Endodermal cell (in vitro differentiated cells): Measurements from ENCODE around the gene HPCAL1. TPM values are rescaled to one million over a fixed set of nuclear protein-coding genes. Genes with fewer than 3 reads are reported as not detected.

ENCODE experiments used
- DNase-seq: peaks from one replicate; pipeline ENCODE4 v3.0.0-alpha.2; 2017
- H3K27ac ChIP-seq: 2 replicates; pipeline ENCODE4 v1.5.1; 2013; ENCODE audit warnings: mild to moderate bottlenecking, low read depth, low read length, moderate library complexity
- H3K27me3 ChIP-seq: 2 replicates; pipeline ENCODE4 v1.6.1; 2013; ENCODE audit warnings: mild to moderate bottlenecking, low read length, moderate library complexity; ENCODE audit not compliant: insufficient read depth, control insufficient read depth, poor library complexity, severe bottlenecking
- H3K36me3 ChIP-seq: 2 replicates; pipeline ENCODE4 v1.7.0; 2013; ENCODE audit warnings: mild to moderate bottlenecking, low read length, moderate library complexity; ENCODE audit not compliant: control insufficient read depth, insufficient read depth
- H3K4me1 ChIP-seq: one replicate; pipeline ENCODE4 v1.7.0; 2013; ENCODE audit warnings: low read length; ENCODE audit not compliant: control insufficient read depth, insufficient read depth
- H3K4me3 ChIP-seq: 2 replicates; pipeline ENCODE4 v1.5.1; 2013; ENCODE audit warnings: mild to moderate bottlenecking, low read length, moderate library complexity
- H3K9ac ChIP-seq: 2 replicates; pipeline ENCODE4 v1.6.1; 2013; ENCODE audit warnings: mild to moderate bottlenecking, low read length, moderate library complexity; ENCODE audit not compliant: poor library complexity, severe bottlenecking; ENCODE audit errors: extremely low read depth
- H3K9me3 ChIP-seq: 2 replicates; pipeline ENCODE4 v1.6.1; 2013; ENCODE audit warnings: mild to moderate bottlenecking, low read length, moderate library complexity; ENCODE audit not compliant: control insufficient read depth
- H3K27ac Mint-ChIP-seq: 2 replicates; pipeline ENCODE4 v1.8.0; 2020; ENCODE audit warnings: mixed read lengths
- H3K27me3 Mint-ChIP-seq: 2 replicates; pipeline ENCODE4 v1.8.0; 2021; ENCODE audit warnings: mild to moderate bottlenecking, mixed read lengths; ENCODE audit not compliant: insufficient read depth
- H3K36me3 Mint-ChIP-seq: 2 replicates; pipeline ENCODE4 v1.8.0; 2020; ENCODE audit warnings: low read depth, mixed read lengths
- H3K4me1 Mint-ChIP-seq: 2 replicates; pipeline ENCODE4 v1.8.0; 2020; ENCODE audit warnings: mixed read lengths
- H3K4me3 Mint-ChIP-seq: 2 replicates; pipeline ENCODE4 v1.8.0; 2020; ENCODE audit warnings: mild to moderate bottlenecking, moderate library complexity, mixed read lengths
- H3K9me3 Mint-ChIP-seq: 2 replicates; pipeline ENCODE4 v1.8.0; 2020; ENCODE audit warnings: mild to moderate bottlenecking, mixed read lengths
- CTCF ChIP-seq: fragments of 200-600 bp; sonication (generic); conservative IDR thresholded peaks from 2 replicates; pipeline ENCODE4 v1.5.0; 2021; ENCODE audit warnings: antibody characterized with exemption, mild to moderate bottlenecking
- WGBS, 2 experiments: methylation state at CpG; one replicate each; pipeline versions ENCODE4 v1.1.5 to v1.1.7; 2013; ENCODE audit warnings: missing lambda C conversion rate in 2 of 2, mixed read lengths in 1 of 2; ENCODE audit not compliant: insufficient coverage in 1 of 2, insufficient read length in 1 of 2; 5-methylcytosine and 5-hydroxymethylcytosine counted together
- total RNA-seq, 2 donors: library from RNA; stranded (reverse); fragmentation: NEBNext Ultra II Directional in 1 of 2; extraction: Animal tissue kit (Norgen Biotek cat#: 25700) in 1 of 2; gene quantifications; 2 replicates in 1 of 2; 3 replicates in 1 of 2; pipeline ENCODE4 v1.2.1, GENCODE V29; 2021

Gene HPCAL1
- total RNA-seq, 2 donors from 2014 or later: 6.8 to 8.1 TPM

DNA sequence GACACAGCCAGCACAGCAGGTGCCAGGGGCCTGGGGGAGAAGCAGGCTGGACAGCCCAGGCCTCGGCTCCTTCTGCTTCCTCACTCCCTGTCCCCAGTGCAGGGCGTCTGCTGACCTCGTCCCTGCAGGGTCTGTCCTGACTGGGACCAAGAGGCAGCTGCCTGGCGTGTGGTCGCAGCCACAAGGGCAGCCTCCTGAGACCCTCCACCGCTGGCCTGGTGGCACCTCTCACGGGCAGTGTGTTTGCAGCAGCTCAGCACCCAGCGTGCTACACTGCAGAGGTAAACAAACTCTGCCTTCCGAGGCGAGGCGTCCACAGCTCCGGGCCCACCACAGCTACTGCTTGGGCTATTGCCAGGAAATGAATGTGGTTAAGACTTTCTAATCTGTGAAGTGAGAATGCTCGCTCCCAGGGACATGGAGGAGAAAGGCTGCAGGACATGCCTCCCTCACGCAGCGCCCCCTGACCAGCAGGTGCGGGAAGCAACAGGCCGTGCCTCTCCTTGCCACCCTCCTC is 46.1 kb upstream of the HPCAL1 start:
- Mint-ChIP-seq H3K4me1 (no peaks in the 10 kb centered on the region), H3K27me3 (no peaks in the 10 kb centered on the region), H3K9me3 (no peaks in the 10 kb centered on the region), H3K27ac (no peak overlapping the region), H3K4me3 (no peak overlapping the region), H3K36me3 (no peaks in the 10 kb centered on the region)
- H3K9ac ChIP-seq: no peak overlapping the region
- no peak for TF ChIP-seq CTCF
- no peaks in the 10 kb centered on the region for H3K4me1 ChIP-seq
- H3K27me3 ChIP-seq: no peaks in the 10 kb centered on the region
- H3K36me3 ChIP-seq: no peaks in the 10 kb centered on the region
- 92% methylated on average over 11 to 17 of the region's 17 CpGs for WGBS, 2 experiments
- no peak overlapping the region for H3K27ac ChIP-seq
- no peak overlapping the region for H3K4me3 ChIP-seq
- no peaks in the 10 kb centered on the region for H3K9me3 ChIP-seq
- DNase-seq: peak; percentile 50

- Histone ChIP-seq H3K36me3 (no peaks in the 10 kb centered on the region), H3K9me3 (no peaks in the 10 kb centered on the region), H3K4me1 (no peaks in the 10 kb centered on the region), H3K27ac (no peak overlapping the region), H3K4me3 (no peak overlapping the region), H3K27me3 (no peaks in the 10 kb centered on the region), H3K9ac (no peak overlapping the region)
- no peak for TF ChIP-seq CTCF
- H3K9me3 Mint-ChIP-seq: no peaks in the 10 kb centered on the region
- no peaks in the 10 kb centered on the region for H3K4me1 Mint-ChIP-seq
- no peak overlapping the region for H3K27ac Mint-ChIP-seq
- 95 to 97% methylated on average over 5 to 9 of the region's 9 CpGs for WGBS, 2 experiments
- no peaks in the 10 kb centered on the region for H3K36me3 Mint-ChIP-seq
- H3K4me3 Mint-ChIP-seq: no peak overlapping the region
- no peaks in the 10 kb centered on the region for H3K27me3 Mint-ChIP-seq
- no peak for DNase-seq
These were observed 45.7 kb upstream of the HPCAL1 start for GRCh38 chr2:10257036-10257435.

- H3K27me3 ChIP-seq: no peaks in the 10 kb centered on the region
- no peaks in the 10 kb centered on the region for H3K4me1 ChIP-seq
- H3K4me3 ChIP-seq: no peak overlapping the region
- H3K36me3 ChIP-seq: no peaks in the 10 kb centered on the region
- peak; percentile 22 for DNase-seq
- no peak overlapping the region for H3K27ac ChIP-seq
- no peaks in the 10 kb centered on the region for H3K4me1 Mint-ChIP-seq
- H3K27ac Mint-ChIP-seq: no peak overlapping the region
- H3K27me3 Mint-ChIP-seq: no peaks in the 10 kb centered on the region
- no peaks in the 10 kb centered on the region for H3K9me3 Mint-ChIP-seq
- 90 to 92% methylated on average over 12 to 16 of the region's 16 CpGs for WGBS, 2 experiments
- TF ChIP-seq CTCF: no peak
- no peaks in the 10 kb centered on the region for H3K36me3 Mint-ChIP-seq
- no peaks in the 10 kb centered on the region for H3K9me3 ChIP-seq
- H3K4me3 Mint-ChIP-seq: no peak overlapping the region
- no peak overlapping the region for H3K9ac ChIP-seq
These were observed 45.1 kb upstream of the HPCAL1 start for GRCh38 chr2:10257500-10258147.
